ENCODE results near the gene FAM53A.
A peak's percentile ranks its signal among the peaks of the same experiment; 100 is the strongest.

GRCh38 chr4:1713003-1713851 lies 29.1 kb upstream of the FAM53A start:
- peak in 2 of 3 donors; percentile 4 to 30 for TF ChIP-seq POLR2A (IDR thresholded peaks at IDR 0.05)
- no peak for TF ChIP-seq CTCF (IDR thresholded peaks at IDR 0.05)
